Glomerular visceral epithelial cell (primary cell): ENCODE data around the gene RAD50.

Experiments used
- DNase-seq: peaks from one replicate; pipeline ENCODE4 v3.0.0-alpha.2; 2016; ENCODE audit errors: extremely low spot score

Gene RAD50

DNA sequence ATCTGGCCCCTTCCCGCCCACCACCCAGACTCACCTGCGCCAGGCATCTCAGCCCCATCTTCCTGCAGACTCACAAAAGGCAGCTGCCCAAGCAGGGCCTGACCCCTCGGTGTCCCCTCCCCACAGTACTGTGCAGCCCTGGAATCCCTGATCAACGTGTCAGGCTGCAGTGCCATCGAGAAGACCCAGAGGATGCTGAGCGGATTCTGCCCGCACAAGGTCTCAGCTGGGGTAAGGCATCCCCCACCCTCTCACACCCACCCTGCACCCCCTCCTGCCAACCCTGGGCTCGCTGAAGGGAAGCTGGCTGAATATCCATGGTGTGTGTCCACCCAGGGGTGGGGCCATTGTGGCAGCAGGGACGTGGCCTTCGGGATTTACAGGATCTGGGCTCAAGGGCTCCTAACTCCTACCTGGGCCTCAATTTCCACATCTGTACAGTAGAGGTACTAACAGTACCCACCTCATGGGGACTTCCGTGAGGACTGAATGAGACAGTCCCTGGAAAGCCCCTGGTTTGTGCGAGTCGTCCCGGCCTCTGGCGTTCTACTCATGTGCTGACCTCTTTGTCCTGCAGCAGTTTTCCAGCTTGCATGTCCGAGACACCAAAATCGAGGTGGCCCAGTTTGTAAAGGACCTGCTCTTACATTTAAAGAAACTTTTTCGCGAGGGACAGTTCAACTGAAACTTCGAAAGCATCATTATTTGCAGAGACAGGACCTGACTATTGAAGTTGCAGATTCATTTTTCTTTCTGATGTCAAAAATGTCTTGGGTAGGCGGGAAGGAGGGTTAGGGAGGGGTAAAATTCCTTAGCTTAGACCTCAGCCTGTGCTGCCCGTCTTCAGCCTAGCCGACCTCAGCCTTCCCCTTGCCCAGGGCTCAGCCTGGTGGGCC is 103.1 kb downstream of the RAD50 start:
- no peak for DNase-seq

GRCh38 chr5:132661231-132662003 is 104.6 kb downstream of the RAD50 start:
- DNase-seq, result no peak

- no peak for DNase-seq
These were observed 105.2 kb downstream of the RAD50 start for GRCh38 chr5:132662004-132662401.

- DNase-seq, result no peak
These were observed 106.4 kb downstream of the RAD50 start for GRCh38 chr5:132662925-132663770.

GRCh38 chr5:132663771-132664695 is 107.3 kb downstream of the RAD50 start:
- DNase-seq, result no peak

GRCh38 chr5:132664696-132665209 is 108.0 kb downstream of the RAD50 start:
- no peak for DNase-seq

DNA sequence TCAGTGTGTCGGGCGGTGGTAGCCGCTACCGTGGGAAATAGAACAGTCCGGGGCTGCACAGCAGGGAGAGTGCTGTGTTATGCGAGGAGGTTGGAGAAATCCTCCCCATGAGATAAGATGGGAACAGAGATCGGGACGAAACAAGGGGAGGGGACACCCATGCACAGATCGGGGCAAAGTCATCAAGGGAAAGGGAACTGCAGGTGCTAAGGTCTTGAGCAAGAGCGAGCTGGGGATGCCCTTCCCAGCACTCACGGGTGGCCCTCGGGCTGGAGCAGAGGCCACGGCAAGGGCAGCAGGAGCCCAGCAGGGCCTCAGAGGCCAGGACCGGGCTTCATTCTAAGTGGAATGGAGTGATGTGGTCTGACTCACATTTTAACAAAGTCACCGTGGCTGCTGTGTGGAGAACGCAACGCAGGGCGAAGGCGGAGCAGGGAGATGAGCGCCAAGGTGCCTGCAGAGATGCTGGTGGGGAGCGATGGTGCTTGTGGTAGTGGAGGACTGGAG is 108.8 kb downstream of the RAD50 start:
- DNase-seq, result no peak

DNA sequence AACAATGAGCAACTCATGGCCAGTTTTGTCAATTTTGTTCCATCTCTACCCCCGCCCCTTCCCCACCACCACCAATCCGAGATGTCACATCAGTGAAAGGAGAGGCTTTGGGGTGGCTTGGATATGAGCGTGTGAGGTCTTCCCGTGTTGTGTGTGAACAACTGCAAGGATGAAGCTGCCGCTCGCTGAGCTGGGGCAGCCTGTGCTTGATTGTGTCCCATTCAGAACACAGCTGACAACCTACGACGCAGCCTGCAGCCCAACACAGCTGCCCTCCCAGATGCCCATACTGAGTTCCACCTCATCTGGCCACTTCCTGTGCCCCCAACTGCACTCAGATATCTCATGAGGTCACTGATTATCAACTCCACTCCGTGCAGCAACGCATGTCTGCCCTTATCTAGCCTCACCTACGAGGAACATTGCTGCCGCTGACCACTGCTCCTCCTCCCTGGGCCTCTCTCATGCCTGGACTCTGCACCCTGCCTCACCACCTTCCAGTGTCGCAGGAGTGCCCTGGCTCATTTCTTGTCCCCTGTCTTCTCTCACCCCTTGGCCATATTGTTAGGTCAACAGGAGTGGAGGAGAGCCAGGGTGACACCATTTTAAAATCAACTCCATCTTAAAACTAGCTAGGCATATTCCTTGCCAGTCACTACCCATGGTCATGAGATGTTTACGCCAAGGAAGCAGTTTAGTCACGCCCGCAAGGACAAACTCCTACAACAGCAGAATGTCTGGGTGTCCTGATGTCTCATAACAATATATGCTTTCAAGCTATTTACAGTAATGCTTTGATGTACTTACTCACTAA is 109.7 kb downstream of the RAD50 start:
- no peak for DNase-seq

DNA sequence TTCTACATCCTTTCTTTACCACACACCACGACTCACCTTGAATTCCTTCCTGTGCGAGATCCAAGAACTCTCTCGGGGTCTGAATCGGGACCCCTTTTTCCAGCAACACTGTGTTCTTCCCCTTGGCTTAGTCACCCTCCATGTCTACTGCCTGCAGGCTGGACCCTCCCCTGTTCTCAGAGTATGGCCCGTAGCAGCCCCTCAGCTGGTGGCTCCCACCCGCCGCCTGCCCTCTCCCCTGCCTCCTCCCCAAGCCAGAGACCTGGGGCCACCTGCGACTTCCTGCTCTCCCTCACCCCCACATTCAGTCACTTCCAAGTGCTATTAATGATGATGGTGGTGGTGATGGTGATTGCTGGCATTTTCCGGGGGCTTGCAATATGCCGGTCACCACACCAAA is 110.5 kb downstream of the RAD50 start:
- DNase-seq, result no peak

DNA sequence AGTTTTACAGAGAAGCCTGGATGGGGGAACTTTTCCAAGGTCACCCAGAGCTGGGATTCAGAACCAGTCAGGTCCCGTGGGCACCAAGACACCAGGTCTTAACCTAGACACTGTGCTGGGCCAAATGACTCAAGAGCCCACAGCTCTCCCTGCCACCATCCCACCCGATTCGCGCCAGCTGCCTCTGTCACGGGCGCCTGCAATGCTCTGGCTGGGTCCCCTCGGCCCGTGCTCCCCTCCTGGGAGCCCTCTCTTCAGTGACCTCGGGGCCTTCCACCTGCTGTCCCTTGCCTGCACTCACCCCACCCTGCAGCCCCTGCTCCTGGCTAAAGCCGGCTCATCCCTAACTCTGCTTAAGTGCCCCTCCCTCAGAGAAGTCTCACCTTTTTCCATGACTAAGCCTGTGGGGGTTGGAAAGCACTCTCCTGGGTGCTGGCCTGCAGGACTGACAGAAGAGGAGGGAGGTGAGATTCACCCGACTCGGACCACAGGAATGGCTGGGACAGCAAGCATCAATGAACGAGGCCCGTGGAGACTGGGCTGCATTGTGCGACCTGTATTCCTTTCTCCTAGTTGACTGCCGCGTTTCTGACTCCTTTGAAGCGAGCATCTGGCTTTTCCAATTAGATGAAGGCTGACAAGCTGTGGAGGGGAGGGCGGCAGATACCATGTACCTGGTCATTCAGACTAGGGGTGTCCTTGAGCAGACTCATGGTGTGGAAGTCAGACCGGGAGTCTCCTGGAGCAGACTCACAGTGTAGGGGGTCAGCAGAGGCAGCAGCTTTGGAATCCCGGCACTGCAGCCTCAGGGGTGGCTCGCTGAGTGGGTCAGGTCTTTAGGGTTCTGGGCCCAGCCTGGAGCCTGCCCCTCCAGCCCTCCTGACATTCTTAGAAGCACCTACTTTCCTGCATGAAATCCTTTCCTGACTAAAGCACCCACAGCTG is 111.3 kb downstream of the RAD50 start:
- no peak for DNase-seq

- no peak for DNase-seq
These were observed 112.1 kb downstream of the RAD50 start for GRCh38 chr5:132668706-132669454.

GRCh38 chr5:132669455-132669820 is 112.7 kb downstream of the RAD50 start:
- no peak for DNase-seq

- DNase-seq, result no peak
These were observed 113.4 kb downstream of the RAD50 start for GRCh38 chr5:132669966-132670882.

DNA sequence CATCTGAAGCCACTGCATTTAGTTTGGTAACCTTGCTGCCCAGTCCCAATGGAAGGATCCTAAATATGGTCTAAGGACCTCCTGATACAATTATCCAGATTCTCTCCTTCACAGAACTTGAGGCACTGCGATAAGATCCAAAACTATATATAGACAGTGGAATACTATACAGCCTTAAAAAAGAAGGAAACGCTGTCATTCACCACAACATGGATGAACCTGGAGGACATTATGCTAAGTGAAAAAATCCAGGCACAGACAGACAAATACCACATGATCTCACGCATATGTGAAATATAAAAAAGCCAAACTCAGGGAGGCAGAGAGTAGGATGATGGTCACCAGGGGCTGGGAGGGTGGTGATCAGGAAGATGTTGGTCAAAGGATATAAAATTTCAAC is 114.2 kb downstream of the RAD50 start:
- no peak for DNase-seq

- DNase-seq, result no peak
These were observed 116.7 kb downstream of the RAD50 start for GRCh38 chr5:132673488-132673887.

DNA sequence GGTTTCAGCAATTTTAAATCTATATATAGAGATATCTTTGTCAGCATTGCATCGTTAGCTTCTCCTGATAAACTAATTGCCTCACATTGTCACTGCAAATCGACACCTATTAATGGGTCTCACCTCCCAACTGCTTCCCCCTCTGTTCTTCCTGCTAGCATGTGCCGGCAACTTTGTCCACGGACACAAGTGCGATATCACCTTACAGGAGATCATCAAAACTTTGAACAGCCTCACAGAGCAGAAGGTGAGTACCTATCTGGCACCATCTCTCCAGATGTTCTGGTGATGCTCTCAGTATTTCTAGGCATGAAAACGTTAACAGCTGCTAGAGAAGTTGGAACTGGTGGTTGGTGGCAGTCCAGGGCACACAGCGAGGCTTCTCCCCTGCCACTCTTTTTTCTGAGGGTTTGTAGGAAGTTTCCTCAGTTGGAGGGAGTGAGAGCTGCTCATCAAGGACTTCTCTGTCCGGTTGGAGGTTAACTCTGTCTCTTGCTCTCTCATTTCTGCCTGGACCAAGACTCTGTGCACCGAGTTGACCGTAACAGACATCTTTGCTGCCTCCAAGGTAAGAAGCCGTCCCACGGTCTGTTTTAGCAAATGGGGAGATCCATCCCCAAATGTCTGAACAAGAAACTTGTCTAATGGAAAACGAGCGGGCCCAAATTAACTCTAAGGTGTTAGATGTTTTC is 117.3 kb downstream of the RAD50 start, which contains the start of gene IL4:
Gene IL4, plus strand, starts transcription at position 51 of the 692 bp plus-strand sequence. Its CDS starts 62 bp downstream, at position 113.
- no peak for DNase-seq
